Stomach (tissue), 9 donors: Measurements from ENCODE around the gene DTNBP1. TPM values are rescaled to one million over a fixed set of nuclear protein-coding genes. Genes with fewer than 3 reads are reported as not detected.

ENCODE experiments used
- DNase-seq, 2 donors: peaks; one replicate each; pipeline versions ENCODE4 v3.0.0 to v3.0.0-alpha.2; 2013 to 2019
- H3K27ac ChIP-seq, 5 donors: fragments of 200-600 bp in 4 of 5; sonication (generic) in 4 of 5; one replicate each; pipeline ENCODE4 v1.5.1; 2013 to 2019; ENCODE audit warnings: mild to moderate bottlenecking in 1 of 5, moderate library complexity in 1 of 5
- H3K27me3 ChIP-seq, 3 donors: fragments of 200-600 bp; sonication (generic); one replicate each; pipeline ENCODE4 v1.5.1; 2017 to 2019; ENCODE audit warnings: mixed run types in 1 of 3
- H3K36me3 ChIP-seq, 4 donors: fragments of 200-600 bp; sonication (generic); 1 replicate in 3 of 4; 2 replicates in 1 of 4; pipeline ENCODE4 v1.5.1; 2016 to 2019
- H3K4me1 ChIP-seq, 4 donors: fragments of 200-600 bp; sonication (generic); one replicate each; pipeline ENCODE4 v1.5.1; 2016 to 2019
- H3K4me3 ChIP-seq, 4 donors: fragments of 200-600 bp; sonication (generic) in 3 of 4; one replicate each; pipeline ENCODE4 v1.5.1; 2016 to 2019; ENCODE audit warnings: mild to moderate bottlenecking in 1 of 4
- H3K9me3 ChIP-seq, 4 donors: fragments of 200-600 bp; sonication (generic); one replicate each; pipeline ENCODE4 v1.5.1; 2016 to 2019
- EP300 ChIP-seq: sonication (generic); formaldehyde crosslinking; IDR thresholded peaks from one replicate; pipeline ENCODE4 v1.6.1; 2017; ENCODE audit warnings: antibody characterized with exemption
- POLR2A ChIP-seq, 4 donors: fragments of 450-650 bp; IDR thresholded peaks; one replicate each; pipeline ENCODE4 v1.6.1; 2016; ENCODE audit warnings: antibody characterized with exemption in 4 of 4, control low read depth in 2 of 4, mild to moderate bottlenecking in 1 of 4, moderate library complexity in 1 of 4
- POLR2AphosphoS5 ChIP-seq, 3 donors: sonication (generic); formaldehyde crosslinking; IDR thresholded peaks; one replicate each; pipeline ENCODE4 v1.6.1; 2016; ENCODE audit warnings: antibody characterized with exemption in 3 of 3
- WGBS, 5 donors: extraction: QIAGEN DNeasy Blood & Tissue Kit in 3 of 5; methylation state at CpG; one replicate each; pipeline versions ENCODE4 v1.1.5 to v1.1.7; 2013 to 2018; 5-methylcytosine and 5-hydroxymethylcytosine counted together
- intact Hi-C: fragments of 100-400 bp; cut with DNase I; formaldehyde crosslinking; loops from one replicate; pipeline ENCODE4 v1.15.1; 2023; ENCODE audit warnings: low total_unique reads
- polyA plus RNA-seq, 3 donors: library from polyadenylated mRNA; stranded (reverse); fragments of 200-250 nt; gene quantifications; one replicate each; pipeline ENCODE4 v1.2.3, GENCODE V29; 2013
- total RNA-seq, 5 donors: library from RNA; depleted of rRNA; stranded (reverse); fragments of >200 nt; gene quantifications; one replicate each; pipeline versions ENCODE4 v1.1.0 to v1.2.3, GENCODE V29; 2014 to 2016
- TF ChIP-seq, protein P1 (sequence below), 7 experiments: fragments of 450-650 bp in 4 of 7; fragments of 200-600 bp in 3 of 7; sonication (generic) in 3 of 7; IDR thresholded peaks; one replicate each; pipeline ENCODE4 v1.5.1; 2016 to 2019; ENCODE audit warnings: antibody characterized with exemption in 7 of 7, control low read depth in 2 of 7, mild to moderate bottlenecking in 1 of 7
- donor health status: healthy with polysubstance abuse.
- donor health status: Bipolar disorder and iron deficiency.
- donor health status: healthy.

DTNBP1 gene
- total and polyA plus RNA-seq, 8 donors: 4.1 to 68.7 (median 12.0) TPM

DNA sequence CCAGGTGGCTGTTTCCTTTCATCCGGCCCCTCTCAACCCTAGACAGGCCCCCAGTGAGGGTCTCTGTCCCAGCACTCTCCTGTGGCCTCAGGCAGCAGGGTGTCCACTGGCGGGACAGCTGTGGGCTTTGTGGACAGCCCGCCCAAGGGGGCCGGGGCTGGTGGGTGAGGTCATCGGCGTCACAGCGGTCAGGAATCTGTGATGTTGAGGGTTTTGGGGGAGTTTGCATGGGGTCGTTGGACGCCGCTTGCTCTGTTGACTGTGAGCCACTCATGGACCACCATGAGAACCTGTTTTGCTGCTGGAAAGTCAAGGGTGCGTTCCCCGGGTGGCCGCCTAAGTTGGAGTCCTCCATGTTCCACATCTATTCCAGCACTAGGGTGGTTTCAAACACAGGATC, 146.4 kb downstream of the DTNBP1 start:
- Histone ChIP-seq H3K36me3 (peaks cover 49 to 96% (median 94%) of the 10 kb centered on the region in 4 donors), H3K4me1 (peaks cover 0 to 3% (median under 1%) of the 10 kb centered on the region in 4 donors), H3K9me3 (no peaks in the 10 kb centered on the region), H3K4me3 (no peak overlapping the region), H3K27me3 (no peaks in the 10 kb centered on the region), H3K27ac (no peak overlapping the region)
- no peak for DNase-seq
- no peak for TF ChIP-seq EP300
- TF ChIP-seq, protein P1, sequence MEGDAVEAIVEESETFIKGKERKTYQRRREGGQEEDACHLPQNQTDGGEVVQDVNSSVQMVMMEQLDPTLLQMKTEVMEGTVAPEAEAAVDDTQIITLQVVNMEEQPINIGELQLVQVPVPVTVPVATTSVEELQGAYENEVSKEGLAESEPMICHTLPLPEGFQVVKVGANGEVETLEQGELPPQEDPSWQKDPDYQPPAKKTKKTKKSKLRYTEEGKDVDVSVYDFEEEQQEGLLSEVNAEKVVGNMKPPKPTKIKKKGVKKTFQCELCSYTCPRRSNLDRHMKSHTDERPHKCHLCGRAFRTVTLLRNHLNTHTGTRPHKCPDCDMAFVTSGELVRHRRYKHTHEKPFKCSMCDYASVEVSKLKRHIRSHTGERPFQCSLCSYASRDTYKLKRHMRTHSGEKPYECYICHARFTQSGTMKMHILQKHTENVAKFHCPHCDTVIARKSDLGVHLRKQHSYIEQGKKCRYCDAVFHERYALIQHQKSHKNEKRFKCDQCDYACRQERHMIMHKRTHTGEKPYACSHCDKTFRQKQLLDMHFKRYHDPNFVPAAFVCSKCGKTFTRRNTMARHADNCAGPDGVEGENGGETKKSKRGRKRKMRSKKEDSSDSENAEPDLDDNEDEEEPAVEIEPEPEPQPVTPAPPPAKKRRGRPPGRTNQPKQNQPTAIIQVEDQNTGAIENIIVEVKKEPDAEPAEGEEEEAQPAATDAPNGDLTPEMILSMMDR (IDR thresholded peaks at IDR 0.05): no peak
- TF ChIP-seq POLR2A (IDR thresholded peaks at IDR 0.05): no peak
- no peak for TF ChIP-seq POLR2AphosphoS5 (IDR thresholded peaks at IDR 0.05)
- 97 to 99% (median 98%) methylated on average over 13 of the region's 13 CpGs for WGBS, 5 donors
- intact Hi-C loops: no loop called here

DNA sequence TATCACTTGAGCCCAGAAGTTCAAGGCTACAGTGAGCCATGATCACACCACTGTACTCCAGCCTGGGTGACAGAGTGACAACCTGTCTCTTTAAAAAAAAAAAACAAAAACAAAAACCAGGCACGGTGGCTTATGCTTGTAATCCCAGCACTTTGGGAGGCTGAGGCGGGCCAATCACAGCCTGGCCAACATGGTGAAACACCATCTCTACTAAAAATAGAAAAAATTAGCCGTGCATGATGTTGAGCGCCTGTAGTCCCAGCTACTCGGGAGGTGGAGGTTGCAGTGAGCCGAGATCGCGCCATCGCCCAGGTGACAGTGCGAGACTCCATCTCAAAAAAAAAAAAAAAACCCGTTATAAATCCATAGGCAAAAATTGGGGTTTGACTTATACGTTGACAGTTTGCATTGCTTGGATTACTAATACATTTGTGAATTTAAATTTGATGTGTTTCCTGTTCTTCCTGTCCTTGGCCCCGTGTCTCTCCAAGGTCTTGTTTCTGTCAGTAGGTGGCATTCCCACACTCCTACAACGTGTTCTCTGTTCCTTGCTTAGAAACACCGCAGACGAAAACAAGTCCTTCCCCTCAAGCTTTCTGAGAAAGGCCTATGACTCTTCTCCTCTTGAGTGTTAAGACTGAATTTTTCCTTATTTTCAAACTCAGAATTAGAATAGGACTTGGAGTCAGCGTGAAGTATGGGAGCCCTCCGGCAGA, 147.0 kb downstream of the DTNBP1 start:
- Histone ChIP-seq H3K9me3 (no peaks in the 10 kb centered on the region), H3K4me3 (no peak overlapping the region), H3K27me3 (no peaks in the 10 kb centered on the region), H3K4me1 (no peaks in the 10 kb centered on the region), H3K36me3 (peaks cover 50 to 96% (median 94%) of the 10 kb centered on the region in 4 donors), H3K27ac (no peak overlapping the region)
- 80 to 87% (median 86%) methylated on average over 18 of the region's 18 CpGs for WGBS, 5 donors
- DNase-seq: no peak
- TF ChIP-seq POLR2AphosphoS5 (IDR thresholded peaks at IDR 0.05) (no peak), EP300 (no peak), POLR2A (IDR thresholded peaks at IDR 0.05) (no peak)
- TF ChIP-seq, protein P1 (IDR thresholded peaks at IDR 0.05): no peak
- intact Hi-C loops: no loop called here

DNA sequence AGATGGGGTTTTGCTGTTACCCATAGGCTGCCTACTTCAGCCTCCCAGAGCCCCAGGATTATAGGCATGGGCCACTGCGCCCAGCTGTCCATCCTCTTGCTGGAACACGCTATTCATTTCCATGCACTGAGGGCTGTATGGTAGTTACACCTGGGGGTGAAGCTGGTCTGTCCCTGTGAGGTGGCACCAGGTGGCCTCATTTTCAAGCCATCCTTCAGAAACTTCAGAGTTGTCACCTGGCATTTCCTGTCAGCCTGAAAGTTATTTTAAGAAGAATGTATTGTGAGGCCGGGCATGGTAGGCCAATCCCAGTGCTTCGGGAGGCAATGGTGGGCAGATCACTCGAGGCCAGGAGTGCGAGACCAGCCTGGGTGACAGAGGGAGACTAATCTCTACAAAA, 147.6 kb downstream of the DTNBP1 start:
- Histone ChIP-seq H3K4me1 (no peaks in the 10 kb centered on the region), H3K36me3 (peaks cover 50 to 96% (median 94%) of the 10 kb centered on the region in 4 donors), H3K4me3 (no peak overlapping the region), H3K9me3 (no peaks in the 10 kb centered on the region), H3K27me3 (no peaks in the 10 kb centered on the region), H3K27ac (no peak overlapping the region)
- DNase-seq: no peak
- no peak for TF ChIP-seq POLR2A (IDR thresholded peaks at IDR 0.05)
- no peak for TF ChIP-seq POLR2AphosphoS5 (IDR thresholded peaks at IDR 0.05)
- no peak for TF ChIP-seq EP300
- TF ChIP-seq, protein P1 (IDR thresholded peaks at IDR 0.05): no peak
- intact Hi-C loops: no loop called here
- 94 to 97% (median 96%) methylated on average over 6 of the region's 6 CpGs for WGBS, 5 donors

- WGBS, 5 donors: 87 to 90% (median 89%) methylated on average over 12 to 21 of the region's 21 CpGs
- no peak for DNase-seq
- intact Hi-C loops: no loop called here
- Histone ChIP-seq H3K4me3 (no peak overlapping the region), H3K27me3 (no peaks in the 10 kb centered on the region), H3K4me1 (peaks cover 0 to 3% (median 0%) of the 10 kb centered on the region in 4 donors), H3K36me3 (peaks cover 48 to 95% (median 92%) of the 10 kb centered on the region in 4 donors), H3K9me3 (no peaks in the 10 kb centered on the region), H3K27ac (no peak overlapping the region)
- TF ChIP-seq, protein P1 (IDR thresholded peaks at IDR 0.05): no peak
- TF ChIP-seq POLR2A (IDR thresholded peaks at IDR 0.05) (no peak), EP300 (no peak), POLR2AphosphoS5 (IDR thresholded peaks at IDR 0.05) (no peak)
Measured at GRCh38 chr6:15513801-15514711, 148.8 kb downstream of the DTNBP1 start.
